ENCODE results near the gene CLEC7A. TPM values are rescaled to one million over a fixed set of nuclear protein-coding genes. Genes with fewer than 3 reads are reported as not detected.

Gene CLEC7A
- total RNA-seq, 4 donors from 2014 or later: 10.3 to 36.1 (median 19.2) TPM

DNA sequence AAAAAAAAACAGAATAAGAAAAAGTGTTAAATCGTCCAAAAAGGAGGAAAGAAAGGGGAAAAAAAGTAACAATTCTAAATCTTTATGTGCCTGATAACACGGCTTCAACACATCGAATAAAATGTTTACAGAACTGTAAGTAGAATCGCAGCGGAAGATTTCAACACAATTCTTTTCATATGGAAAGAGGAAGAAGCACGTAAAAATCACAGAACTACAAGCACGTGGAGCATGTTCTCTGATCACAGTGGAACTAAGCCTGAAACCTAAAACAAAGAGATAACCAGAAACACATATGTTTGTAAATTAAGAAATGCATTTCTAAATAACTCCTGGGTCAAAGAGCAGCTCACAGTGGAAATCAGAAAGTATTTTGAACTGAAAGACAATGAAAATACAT, 8.7 kb downstream of the CLEC7A start:
- no peaks in the 10 kb centered on the region for H3K4me1 ChIP-seq
- no peak overlapping the region for H3K4me3 ChIP-seq
- no peak for DNase-seq
- no peak for TF ChIP-seq POLR2A (IDR thresholded peaks at IDR 0.05)
- TF ChIP-seq, protein P1, sequence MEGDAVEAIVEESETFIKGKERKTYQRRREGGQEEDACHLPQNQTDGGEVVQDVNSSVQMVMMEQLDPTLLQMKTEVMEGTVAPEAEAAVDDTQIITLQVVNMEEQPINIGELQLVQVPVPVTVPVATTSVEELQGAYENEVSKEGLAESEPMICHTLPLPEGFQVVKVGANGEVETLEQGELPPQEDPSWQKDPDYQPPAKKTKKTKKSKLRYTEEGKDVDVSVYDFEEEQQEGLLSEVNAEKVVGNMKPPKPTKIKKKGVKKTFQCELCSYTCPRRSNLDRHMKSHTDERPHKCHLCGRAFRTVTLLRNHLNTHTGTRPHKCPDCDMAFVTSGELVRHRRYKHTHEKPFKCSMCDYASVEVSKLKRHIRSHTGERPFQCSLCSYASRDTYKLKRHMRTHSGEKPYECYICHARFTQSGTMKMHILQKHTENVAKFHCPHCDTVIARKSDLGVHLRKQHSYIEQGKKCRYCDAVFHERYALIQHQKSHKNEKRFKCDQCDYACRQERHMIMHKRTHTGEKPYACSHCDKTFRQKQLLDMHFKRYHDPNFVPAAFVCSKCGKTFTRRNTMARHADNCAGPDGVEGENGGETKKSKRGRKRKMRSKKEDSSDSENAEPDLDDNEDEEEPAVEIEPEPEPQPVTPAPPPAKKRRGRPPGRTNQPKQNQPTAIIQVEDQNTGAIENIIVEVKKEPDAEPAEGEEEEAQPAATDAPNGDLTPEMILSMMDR (IDR thresholded peaks at IDR 0.05): no peak
- H3K36me3 ChIP-seq: peaks cover 0 to 9% (median 0%) of the 10 kb centered on the region in 3 donors
- peak overlapping the region in 1 of 4 donors; percentile 9 for H3K27ac ChIP-seq
- no peaks in the 10 kb centered on the region for H3K27me3 ChIP-seq
- intact Hi-C loops (cut with DNase I): no loop called here
- WGBS, 2 donors: 74 to 76% methylated on average over 7 of the region's 7 CpGs
- H3K9me3 ChIP-seq: no peaks in the 10 kb centered on the region

DNA sequence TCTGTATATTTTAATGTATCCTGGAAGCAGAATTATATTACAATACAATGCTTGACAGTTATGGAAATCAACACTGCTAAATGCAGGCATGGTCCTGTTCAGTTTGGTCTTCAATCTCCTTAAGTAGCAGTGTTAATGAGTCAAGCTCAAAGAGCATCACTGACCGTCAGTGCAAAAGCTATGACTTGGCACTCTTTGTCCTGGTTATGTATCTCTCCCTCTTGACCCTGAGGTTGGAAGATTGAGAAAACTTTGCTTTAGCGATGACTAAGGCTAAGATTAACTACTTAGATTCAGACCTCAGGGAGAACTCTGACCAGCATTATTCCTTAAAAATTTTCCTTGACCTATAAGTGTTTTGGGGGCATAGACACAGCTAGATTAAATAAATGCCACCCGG, 10.9 kb downstream of the CLEC7A start:
- no peaks in the 10 kb centered on the region for H3K9me3 ChIP-seq
- H3K36me3 ChIP-seq: peaks cover 0 to 9% (median 0%) of the 10 kb centered on the region in 3 donors
- WGBS, 2 donors: 65 to 92% methylated on average over 3 of the region's 3 CpGs
- intact Hi-C loops (cut with DNase I): no loop called here
- DNase-seq: no peak
- no peaks in the 10 kb centered on the region for H3K27me3 ChIP-seq
- no peak overlapping the region for H3K4me3 ChIP-seq
- H3K4me1 ChIP-seq: no peaks in the 10 kb centered on the region
- H3K27ac ChIP-seq: no peak overlapping the region
- TF ChIP-seq, protein P1 (IDR thresholded peaks at IDR 0.05): no peak
- no peak for TF ChIP-seq POLR2A (IDR thresholded peaks at IDR 0.05)

DNA sequence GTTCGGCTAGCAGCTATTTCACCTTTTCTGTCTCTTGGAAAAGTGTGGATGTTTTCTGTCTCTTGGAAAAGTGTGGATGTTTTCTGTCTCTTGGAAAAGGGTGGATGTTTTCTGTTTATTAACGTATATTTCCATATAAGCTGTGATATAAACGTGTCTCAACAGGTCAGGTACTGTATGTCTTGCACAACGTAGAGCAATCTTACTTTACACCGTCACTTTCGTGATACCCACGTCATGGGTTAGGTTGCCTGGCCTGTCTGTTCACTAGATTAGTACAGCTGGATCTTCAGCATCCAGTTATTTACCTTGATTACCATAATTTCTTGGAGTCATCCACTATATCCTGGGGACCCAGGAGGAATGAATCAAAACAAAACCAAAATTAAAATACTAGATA, 14.1 kb downstream of the CLEC7A start:
- Histone ChIP-seq H3K27ac (no peak overlapping the region), H3K36me3 (no peaks in the 10 kb centered on the region), H3K9me3 (no peaks in the 10 kb centered on the region), H3K4me3 (no peak overlapping the region), H3K4me1 (no peaks in the 10 kb centered on the region), H3K27me3 (no peaks in the 10 kb centered on the region)
- TF ChIP-seq, protein P1 (IDR thresholded peaks at IDR 0.05): no peak
- TF ChIP-seq POLR2A (IDR thresholded peaks at IDR 0.05): no peak
- intact Hi-C loops (cut with DNase I): no loop called here
- WGBS, 2 donors: 49 to 62% methylated on average over 7 of the region's 7 CpGs
- no peak for DNase-seq

DNA sequence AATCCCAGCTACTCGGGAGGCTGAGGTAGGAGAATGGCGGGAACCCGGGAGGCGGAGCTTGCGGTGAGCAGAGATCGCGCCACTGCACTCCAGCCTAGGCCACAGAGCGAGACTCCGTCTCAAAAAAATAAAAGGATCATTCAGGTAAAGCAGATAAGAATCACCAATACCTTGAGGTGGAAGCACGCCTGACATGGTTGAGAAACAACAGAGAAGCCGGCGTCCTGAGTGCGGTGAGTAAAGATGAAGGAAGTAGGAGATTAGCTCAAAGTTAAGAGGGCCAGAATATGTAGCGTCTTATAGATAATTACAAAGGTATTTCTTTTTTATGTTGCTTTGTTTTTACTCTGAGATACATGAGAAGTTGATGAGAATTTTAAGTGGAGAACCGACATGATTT, 14.7 kb downstream of the CLEC7A start:
- H3K4me1 ChIP-seq: no peaks in the 10 kb centered on the region
- no peak overlapping the region for H3K27ac ChIP-seq
- no peak overlapping the region for H3K4me3 ChIP-seq
- no peaks in the 10 kb centered on the region for H3K27me3 ChIP-seq
- intact Hi-C loops (cut with DNase I): no loop called here
- no peak for DNase-seq
- no peaks in the 10 kb centered on the region for H3K36me3 ChIP-seq
- WGBS, 2 donors: 88 to 91% methylated on average over 15 of the region's 15 CpGs
- no peaks in the 10 kb centered on the region for H3K9me3 ChIP-seq
- TF ChIP-seq POLR2A (IDR thresholded peaks at IDR 0.05): no peak
- TF ChIP-seq, protein P1 (IDR thresholded peaks at IDR 0.05): no peak

GRCh38 chr12:10113920-10114319, 16.1 kb downstream of the CLEC7A start:
- no peaks in the 10 kb centered on the region for H3K4me1 ChIP-seq
- H3K4me3 ChIP-seq: no peak overlapping the region
- no peak for DNase-seq
- intact Hi-C loops (cut with DNase I): no loop called here
- H3K9me3 ChIP-seq: no peaks in the 10 kb centered on the region
- no peaks in the 10 kb centered on the region for H3K36me3 ChIP-seq
- 42 to 52% methylated on average over 1 of the region's 1 CpG for WGBS, 2 donors
- H3K27me3 ChIP-seq: no peaks in the 10 kb centered on the region
- TF ChIP-seq, protein P1 (IDR thresholded peaks at IDR 0.05): no peak
- TF ChIP-seq POLR2A (IDR thresholded peaks at IDR 0.05): no peak
- H3K27ac ChIP-seq: no peak overlapping the region

Data from esophagus squamous epithelium (tissue), 5 donors.